Uterus (tissue), 2 donors: ENCODE measurements around the gene CNPPD1.

Experiments used
- POLR2A ChIP-seq, 2 donors: fragments of 450-650 bp; IDR thresholded peaks; one replicate each; pipeline ENCODE4 v1.6.1; 2016; ENCODE audit warnings: antibody characterized with exemption in 2 of 2, mild to moderate bottlenecking in 1 of 2, moderate library complexity in 1 of 2
- TF ChIP-seq, protein P1 (sequence below), 4 experiments: fragments of 200-600 bp in 2 of 4; fragments of 450-650 bp in 2 of 4; sonication (generic) in 2 of 4; IDR thresholded peaks; one replicate each; pipeline ENCODE4 v1.5.1; 2016 to 2019; ENCODE audit warnings: antibody characterized with exemption in 4 of 4, mild to moderate bottlenecking in 2 of 4, moderate library complexity in 1 of 4

DNA sequence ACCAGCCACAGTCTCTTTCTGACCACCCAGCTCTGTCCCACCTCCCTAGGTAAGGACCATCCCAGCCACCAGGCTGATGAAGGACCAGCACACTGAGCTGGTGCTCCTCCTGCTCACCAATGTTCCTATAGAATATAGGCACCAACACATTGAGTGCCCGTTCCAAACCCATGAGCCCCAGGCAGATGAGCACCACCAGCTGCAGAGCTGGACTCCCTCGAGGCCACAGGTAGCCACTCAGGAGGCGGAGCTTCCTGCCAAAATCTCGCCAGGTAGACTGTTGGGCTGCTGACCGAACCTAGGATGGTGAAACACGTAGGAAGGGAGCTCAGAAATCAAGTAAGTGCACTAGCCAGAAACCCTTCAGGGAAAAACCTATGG is 39.8 kb upstream of the CNPPD1 start:
- TF ChIP-seq, protein P1, sequence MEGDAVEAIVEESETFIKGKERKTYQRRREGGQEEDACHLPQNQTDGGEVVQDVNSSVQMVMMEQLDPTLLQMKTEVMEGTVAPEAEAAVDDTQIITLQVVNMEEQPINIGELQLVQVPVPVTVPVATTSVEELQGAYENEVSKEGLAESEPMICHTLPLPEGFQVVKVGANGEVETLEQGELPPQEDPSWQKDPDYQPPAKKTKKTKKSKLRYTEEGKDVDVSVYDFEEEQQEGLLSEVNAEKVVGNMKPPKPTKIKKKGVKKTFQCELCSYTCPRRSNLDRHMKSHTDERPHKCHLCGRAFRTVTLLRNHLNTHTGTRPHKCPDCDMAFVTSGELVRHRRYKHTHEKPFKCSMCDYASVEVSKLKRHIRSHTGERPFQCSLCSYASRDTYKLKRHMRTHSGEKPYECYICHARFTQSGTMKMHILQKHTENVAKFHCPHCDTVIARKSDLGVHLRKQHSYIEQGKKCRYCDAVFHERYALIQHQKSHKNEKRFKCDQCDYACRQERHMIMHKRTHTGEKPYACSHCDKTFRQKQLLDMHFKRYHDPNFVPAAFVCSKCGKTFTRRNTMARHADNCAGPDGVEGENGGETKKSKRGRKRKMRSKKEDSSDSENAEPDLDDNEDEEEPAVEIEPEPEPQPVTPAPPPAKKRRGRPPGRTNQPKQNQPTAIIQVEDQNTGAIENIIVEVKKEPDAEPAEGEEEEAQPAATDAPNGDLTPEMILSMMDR (IDR thresholded peaks at IDR 0.05): no peak
- no peak for TF ChIP-seq POLR2A (IDR thresholded peaks at IDR 0.05)
